DND-41 (cell line): Measurements from ENCODE around the gene TIMM44.
"Not testable (repeated sequence)": the region's sequence is repeated elsewhere in the genome, so short reads cannot be mapped to it uniquely, and the experiment has no call there.

ENCODE experiments used
- ATAC-seq: fragments of 200-7000 bp; cut with Tn5 transposase; 3 replicates; pipeline ENCODE4 v1.9.1; 2021; ENCODE audit warnings: low read depth; ENCODE audit not compliant: insufficient read depth
- DNase-seq: peaks from one replicate; pipeline ENCODE4 v3.0.0-alpha.2; 2020
- H2AFZ ChIP-seq: 2 replicates; pipeline ENCODE4 v1.6.0; 2012; ENCODE audit warnings: low read depth, low read length
- H3K27ac ChIP-seq: 2 replicates; pipeline ENCODE4 v1.5.1; 2012; ENCODE audit warnings: low read length, inconsistent platforms
- H3K27me3 ChIP-seq: fragments of 200-600 bp; sonication (generic); 2 replicates; pipeline ENCODE4 v1.6.0; 2012; ENCODE audit warnings: low read length, mild to moderate bottlenecking, inconsistent platforms; ENCODE audit not compliant: insufficient read depth, poor library complexity
- H3K36me3 ChIP-seq: 2 replicates; pipeline ENCODE4 v1.5.1; 2012; ENCODE audit warnings: low read length, inconsistent platforms; ENCODE audit not compliant: insufficient read depth
- H3K4me1 ChIP-seq: 2 replicates; pipeline ENCODE4 v1.5.1; 2012; ENCODE audit warnings: mild to moderate bottlenecking, low read length; ENCODE audit not compliant: insufficient read depth
- H3K4me2 ChIP-seq: 2 replicates; pipeline ENCODE4 v1.6.0; 2012; ENCODE audit warnings: mild to moderate bottlenecking, moderate library complexity, low read length, inconsistent platforms; ENCODE audit not compliant: insufficient read depth
- H3K4me3 ChIP-seq, 2 experiments: fragments of 200-600 bp in 1 of 2; shearing (Covaris generic) in 1 of 2; 2 replicates each; pipeline ENCODE4 v1.5.1; 2012 to 2016; ENCODE audit warnings: inconsistent platforms in 2 of 2, low read length in 2 of 2, mild to moderate bottlenecking in 2 of 2, low read depth in 1 of 2, moderate library complexity in 1 of 2
- H3K79me2 ChIP-seq: 2 replicates; pipeline ENCODE4 v1.6.0; 2012; ENCODE audit warnings: low read length, inconsistent platforms; ENCODE audit not compliant: insufficient read depth
- H3K9ac ChIP-seq: 2 replicates; pipeline ENCODE4 v1.6.0; 2012; ENCODE audit warnings: low read depth, mild to moderate bottlenecking, inconsistent platforms, low read length, moderate library complexity
- H3K9me3 ChIP-seq: 2 replicates; pipeline ENCODE4 v1.5.1; 2012; ENCODE audit warnings: low read length, moderate library complexity, mild to moderate bottlenecking, inconsistent platforms; ENCODE audit not compliant: insufficient read depth, severe bottlenecking
- H4K20me1 ChIP-seq: 2 replicates; pipeline ENCODE4 v1.6.0; 2012; ENCODE audit warnings: low read length; ENCODE audit not compliant: insufficient read depth
- EZH2 ChIP-seq: IDR thresholded peaks from 3 replicates; pipeline ENCODE4 v1.6.1; 2012; ENCODE audit warnings: borderline replicate concordance, low read depth, mild to moderate bottlenecking, moderate library complexity, low read length, inconsistent platforms; ENCODE audit not compliant: severe bottlenecking
- TF ChIP-seq, protein P1 (sequence below): IDR thresholded peaks from 2 replicates; pipeline ENCODE4 v1.5.1; 2012; ENCODE audit warnings: borderline replicate concordance, low read length, moderate library complexity, mild to moderate bottlenecking; ENCODE audit not compliant: poor library complexity, severe bottlenecking; ENCODE audit errors: extremely low read depth

Gene TIMM44

GRCh38 chr19:7919610-7920518 lies 23.6 kb downstream of the TIMM44 start, which contains the start of gene SNAPC2:
TSS of gene SNAPC2 (plus strand) at chr19:7920338. CDS start at chr19:7920367, 29 bp downstream.
- H3K9ac ChIP-seq = peak within 1 kb of the TSS; percentile 79
- TF ChIP-seq, protein P1, sequence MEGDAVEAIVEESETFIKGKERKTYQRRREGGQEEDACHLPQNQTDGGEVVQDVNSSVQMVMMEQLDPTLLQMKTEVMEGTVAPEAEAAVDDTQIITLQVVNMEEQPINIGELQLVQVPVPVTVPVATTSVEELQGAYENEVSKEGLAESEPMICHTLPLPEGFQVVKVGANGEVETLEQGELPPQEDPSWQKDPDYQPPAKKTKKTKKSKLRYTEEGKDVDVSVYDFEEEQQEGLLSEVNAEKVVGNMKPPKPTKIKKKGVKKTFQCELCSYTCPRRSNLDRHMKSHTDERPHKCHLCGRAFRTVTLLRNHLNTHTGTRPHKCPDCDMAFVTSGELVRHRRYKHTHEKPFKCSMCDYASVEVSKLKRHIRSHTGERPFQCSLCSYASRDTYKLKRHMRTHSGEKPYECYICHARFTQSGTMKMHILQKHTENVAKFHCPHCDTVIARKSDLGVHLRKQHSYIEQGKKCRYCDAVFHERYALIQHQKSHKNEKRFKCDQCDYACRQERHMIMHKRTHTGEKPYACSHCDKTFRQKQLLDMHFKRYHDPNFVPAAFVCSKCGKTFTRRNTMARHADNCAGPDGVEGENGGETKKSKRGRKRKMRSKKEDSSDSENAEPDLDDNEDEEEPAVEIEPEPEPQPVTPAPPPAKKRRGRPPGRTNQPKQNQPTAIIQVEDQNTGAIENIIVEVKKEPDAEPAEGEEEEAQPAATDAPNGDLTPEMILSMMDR = peak; percentile 4
- TF ChIP-seq EZH2 = no peak
- H3K4me2 ChIP-seq = peak within 1 kb of the TSS; percentile 100
- peaks cover 12% of the 10 kb centered on the region for H3K27me3 ChIP-seq
- peak within 1 kb of the TSS; percentile 99 for H2AFZ ChIP-seq
- H3K79me2 ChIP-seq = peaks cover 8% of the 10 kb centered on the region
- H3K27ac ChIP-seq = peak within 1 kb of the TSS; percentile 96
- peaks cover 38% of the 10 kb centered on the region for H4K20me1 ChIP-seq
- peak within 1 kb of the TSS; percentile 53 to 94 for H3K4me3 ChIP-seq
- H3K4me1 ChIP-seq = peaks cover 38% of the 10 kb centered on the region
- no peaks in the 10 kb centered on the region for H3K9me3 ChIP-seq
- H3K36me3 ChIP-seq = peaks cover 27% of the 10 kb centered on the region
- ATAC-seq = peak; percentile 81
- peak; percentile 99 for DNase-seq

GRCh38 chr19:7918615-7919421 lies 24.6 kb downstream of the TIMM44 start:
- Histone ChIP-seq H3K27ac (no peak overlapping the region), H4K20me1 (peaks cover 33% of the 10 kb centered on the region), H2AFZ (no peak overlapping the region), H3K79me2 (0 out of 2 replicates have a peak, but pooled peaks cover 2% of the 10 kb centered on the region), H3K9ac (peak overlapping the region; percentile 79), H3K36me3 (peaks cover 19% of the 10 kb centered on the region), H3K4me1 (peaks cover 34% of the 10 kb centered on the region), H3K4me2 (peak overlapping the region; percentile 100), H3K27me3 (peaks cover 12% of the 10 kb centered on the region), H3K9me3 (no peaks in the 10 kb centered on the region), H3K4me3 (no peak overlapping the region; a peak in 1 of 4 replicates)
- ATAC-seq (no peak), DNase-seq (no peak)
- TF ChIP-seq, protein P1 = no peak
- no peak for TF ChIP-seq EZH2

- H3K27ac ChIP-seq, H2AFZ ChIP-seq, DNase-seq, H3K4me2 ChIP-seq, H3K9me3 ChIP-seq, H3K79me2 ChIP-seq, H3K9ac ChIP-seq, ATAC-seq, H3K4me3 ChIP-seq: not testable (repeated sequence)
- Histone ChIP-seq H3K4me1 (peaks cover 34% of the 10 kb centered on the region), H3K36me3 (peaks cover 19% of the 10 kb centered on the region), H4K20me1 (peaks cover 26% of the 10 kb centered on the region), H3K27me3 (peaks cover 12% of the 10 kb centered on the region)
These were observed 25.3 kb downstream of the TIMM44 start for GRCh38 chr19:7918062-7918614.
